ENCODE measurements around the gene U2AF2.

The U2AF2 gene

DNA sequence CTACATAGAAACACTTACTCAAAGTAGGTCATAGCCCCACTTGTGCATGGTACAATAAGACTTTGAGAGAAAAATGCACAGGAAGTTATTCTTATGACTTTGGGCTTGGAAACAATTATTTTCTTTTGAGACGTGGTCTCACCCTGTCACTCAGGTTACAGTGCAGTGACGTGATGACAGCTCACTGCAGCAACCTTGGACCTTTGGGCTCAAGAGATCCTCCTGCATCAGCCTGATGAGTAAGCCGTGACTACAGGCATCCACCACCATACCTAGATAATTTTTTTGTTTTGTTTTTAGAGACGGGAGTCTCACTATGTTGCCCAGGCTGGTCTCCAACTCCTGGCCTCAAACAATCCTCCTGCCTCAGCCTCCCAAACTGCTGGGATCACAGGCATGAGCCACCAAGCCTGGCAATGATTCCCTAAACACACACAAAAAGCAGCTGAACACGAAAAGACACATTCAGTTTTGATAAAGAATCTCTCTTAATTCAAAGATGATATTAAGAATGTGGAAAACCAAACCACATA lies 65.4 kb downstream of the U2AF2 start:
- no peak for DNase-seq

DNA sequence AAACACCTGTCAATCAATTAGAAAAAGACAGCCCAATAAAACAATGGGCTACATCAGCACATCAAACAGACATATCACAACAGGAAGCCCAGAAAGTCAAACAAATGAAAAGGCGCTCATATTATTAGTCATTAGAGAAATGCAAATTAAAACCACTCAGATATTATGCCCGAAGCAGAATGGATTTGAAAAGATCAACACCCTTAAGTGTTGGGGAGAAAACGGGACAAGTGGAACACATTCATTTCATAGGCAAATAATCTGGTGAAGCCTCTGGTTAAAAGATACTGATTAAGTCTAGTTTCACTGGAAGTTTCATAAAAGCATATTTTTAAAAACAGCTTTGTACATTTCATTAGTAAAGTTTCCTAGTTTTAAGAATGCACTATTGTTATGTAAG lies 66.0 kb downstream of the U2AF2 start:
- DNase-seq: no peak

DNA sequence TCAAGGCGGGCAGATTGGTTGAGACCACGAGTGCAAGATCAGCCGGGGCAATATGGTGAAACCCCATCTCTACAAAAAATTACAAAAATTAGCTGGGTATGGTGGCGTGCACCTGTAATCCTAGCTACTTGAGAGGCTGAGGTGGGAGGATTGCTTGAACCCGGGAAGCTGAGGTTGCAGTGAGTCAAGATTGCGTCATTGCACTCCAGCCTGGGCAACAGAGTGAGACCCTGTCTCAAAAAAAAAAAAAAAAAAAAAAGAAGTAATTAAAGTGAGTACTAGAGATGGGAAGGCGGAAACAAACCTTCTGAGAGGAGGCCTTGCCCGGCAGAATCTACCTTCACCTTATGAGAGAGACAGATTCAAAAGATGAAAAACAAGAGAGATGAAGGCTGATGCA lies 68.7 kb downstream of the U2AF2 start:
- no peak for DNase-seq

Data from SHP77 (cell line).